Activated effector memory CD4-positive, alpha-beta T cell treated with Interleukin-2 at 50 U/mL for 16 hours (primary cell): ENCODE data around the gene ZBED4.
"Not testable (repeated sequence)": the region's sequence is repeated elsewhere in the genome, so short reads cannot be mapped to it uniquely, and the experiment has no call there.

Experiments
- DNase-seq: peaks from one replicate; pipeline ENCODE4 v3.0.0-alpha.2; 2020

ZBED4 gene

GRCh38 chr22:49826603-49827270 is 26.9 kb upstream of the ZBED4 start:
- DNase-seq = peak; percentile 42

DNA sequence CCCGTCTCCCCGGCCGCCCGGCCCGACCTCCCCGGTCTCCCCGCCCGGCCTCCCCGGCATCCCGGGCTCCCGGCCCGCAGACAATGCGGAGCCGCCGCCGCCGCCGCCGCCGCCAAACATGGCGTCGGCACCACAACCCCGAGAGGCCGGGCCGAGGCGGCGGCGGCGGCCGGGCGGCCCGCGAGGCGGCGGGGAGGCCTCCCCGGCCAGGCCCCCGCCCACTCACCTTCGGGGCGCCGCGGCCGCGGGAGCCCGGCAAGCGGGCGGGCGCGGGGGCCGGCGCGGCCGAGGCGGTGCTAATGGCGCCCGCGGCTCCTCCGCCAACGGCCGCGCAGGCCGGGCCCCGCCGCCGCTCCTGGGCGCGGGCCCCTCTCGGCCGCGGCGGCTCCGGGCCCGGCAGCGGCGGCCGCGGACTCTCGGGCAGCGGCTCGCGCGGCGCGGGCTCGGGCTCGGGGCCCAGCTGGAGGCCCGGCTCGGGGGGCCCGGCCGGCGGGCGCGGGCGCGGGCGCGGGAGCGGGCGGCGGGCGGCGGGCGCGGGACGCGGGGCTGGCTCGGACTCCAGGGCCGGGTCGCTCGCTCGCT is 26.3 kb upstream of the ZBED4 start:
- no peak for DNase-seq

- peak; percentile 43 for DNase-seq
Measured at GRCh38 chr22:49827853-49828598, 25.6 kb upstream of the ZBED4 start, which contains the start of gene BRD1. Gene BRD1, minus strand, starts transcription at chr22:49827873. Its CDS starts 3,556 bp downstream, at chr22:49824317.

GRCh38 chr22:49828599-49828965 is 25.1 kb upstream of the ZBED4 start:
- no peak for DNase-seq

DNA sequence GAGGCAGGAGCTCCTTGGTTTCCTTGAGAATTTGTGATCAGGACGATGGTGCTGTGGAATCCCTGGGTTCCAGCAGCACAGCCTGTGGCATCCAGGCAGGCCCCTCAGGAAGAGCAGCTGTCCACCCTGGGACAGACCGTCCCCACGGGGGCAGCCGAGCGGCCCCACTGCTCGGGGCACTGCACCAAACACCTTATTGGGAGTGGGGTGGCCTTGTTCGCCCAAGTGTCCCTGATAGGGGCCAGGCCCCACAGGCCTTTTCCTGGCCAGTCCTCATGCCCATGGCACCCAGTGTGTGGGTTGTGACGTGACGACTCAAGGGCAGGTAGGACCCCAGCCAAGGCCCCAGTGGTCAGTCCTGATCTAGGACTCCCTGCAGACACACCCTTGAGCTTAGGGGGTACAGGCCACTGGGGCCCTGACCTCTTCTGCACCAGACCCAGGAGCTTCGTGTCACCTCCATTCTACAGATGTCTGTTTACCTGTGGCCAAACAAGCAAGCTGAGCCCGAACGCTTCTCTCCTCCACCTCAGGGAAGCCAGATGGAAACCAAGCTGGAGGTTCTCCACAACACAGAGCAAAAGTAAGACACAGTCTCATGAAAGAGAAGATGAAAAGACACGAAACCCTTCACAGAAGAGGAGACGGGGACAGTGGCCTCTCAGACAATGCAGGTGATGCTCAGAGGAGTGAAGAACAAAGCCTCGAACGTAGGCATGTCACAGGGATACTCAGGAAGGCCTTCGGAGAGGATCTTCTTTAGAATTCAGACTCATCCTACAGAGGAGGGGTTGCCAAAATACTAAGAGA is 24.4 kb upstream of the ZBED4 start:
- DNase-seq = no peak

GRCh38 chr22:49833340-49834007 is 20.2 kb upstream of the ZBED4 start:
- DNase-seq = no peak

DNA sequence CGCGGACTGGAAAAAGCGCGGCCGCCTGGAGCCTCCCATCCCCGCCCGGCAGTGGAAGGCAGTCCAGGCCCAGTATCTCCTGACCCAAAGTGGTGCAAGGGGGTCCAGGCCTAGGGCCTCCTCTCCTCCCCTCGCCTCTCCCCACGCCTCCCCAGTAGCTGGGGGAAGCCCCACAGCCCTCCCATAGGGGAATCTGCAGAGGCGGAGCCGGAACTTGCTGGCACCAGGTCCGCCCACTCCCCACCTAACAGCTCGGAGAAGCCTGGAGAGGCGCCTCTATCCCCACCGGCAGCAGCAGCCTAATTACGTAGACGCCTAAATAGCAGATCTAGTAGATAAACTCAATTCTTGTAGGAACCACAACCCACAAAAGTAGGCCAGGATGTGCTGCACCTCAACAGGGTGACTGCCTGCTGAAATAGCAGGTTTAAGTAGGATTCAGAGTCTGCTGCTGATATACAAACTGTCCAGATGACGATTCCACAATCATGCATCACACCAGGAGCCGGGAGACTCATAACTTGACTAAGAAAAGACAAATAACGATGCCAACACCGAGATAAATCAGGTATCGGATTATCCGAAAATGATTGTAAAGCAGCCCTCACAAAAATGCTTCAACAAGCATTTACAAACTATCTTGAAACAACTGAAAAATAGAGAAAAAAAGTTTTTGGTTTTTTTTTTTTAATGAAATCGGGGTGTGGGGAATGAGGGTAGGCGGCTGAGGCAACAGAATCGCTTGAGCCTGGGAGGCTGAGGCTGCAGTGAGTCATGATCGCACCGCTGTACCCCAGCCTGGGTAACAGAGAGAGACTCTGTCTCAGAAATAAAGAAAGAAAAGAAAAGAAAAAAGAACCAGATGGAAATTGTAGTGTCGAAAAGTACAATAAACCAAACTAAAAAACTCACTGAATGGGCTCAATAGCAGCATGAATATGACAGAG is 14.6 kb upstream of the ZBED4 start:
- DNase-seq = peak; percentile 85

GRCh38 chr22:49845241-49845640 is 8.4 kb upstream of the ZBED4 start:
- no peak for DNase-seq

- DNase-seq = no peak
Measured at GRCh38 chr22:49845666-49846459, 7.8 kb upstream of the ZBED4 start.

GRCh38 chr22:49847751-49848689 is 5.6 kb upstream of the ZBED4 start:
- DNase-seq = no peak

GRCh38 chr22:49848690-49849160 is 4.9 kb upstream of the ZBED4 start:
- DNase-seq = no peak

- DNase-seq = peak; percentile 21
Measured at GRCh38 chr22:49849161-49850020, 4.3 kb upstream of the ZBED4 start.

GRCh38 chr22:49850021-49850911 is 3.4 kb upstream of the ZBED4 start:
- no peak for DNase-seq

- no peak for DNase-seq
Measured at GRCh38 chr22:49850959-49851802, 2.5 kb upstream of the ZBED4 start.

DNA sequence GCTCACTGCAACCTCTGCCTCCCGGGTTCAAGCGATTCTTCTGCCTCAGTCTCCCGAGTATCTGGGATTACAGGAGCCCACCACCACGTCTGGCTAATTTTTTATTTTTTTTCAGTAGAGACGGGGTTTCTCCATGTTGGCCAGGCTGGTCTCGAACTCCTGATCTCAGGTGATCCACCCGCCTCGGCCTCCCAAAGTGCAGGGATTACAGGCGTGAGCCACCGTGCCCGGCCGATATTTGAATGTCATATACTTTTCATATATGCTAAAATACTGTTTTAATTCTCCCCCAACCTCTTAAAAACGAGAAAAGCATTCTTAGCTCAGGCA is 1.1 kb upstream of the ZBED4 start:
- DNase-seq = not testable (repeated sequence)
